Psoas muscle (tissue), 8 donors: ENCODE measurements around the gene SYTL5. TPM values are rescaled to one million over a fixed set of nuclear protein-coding genes. Genes with fewer than 3 reads are reported as not detected.

Experiments used
- ATAC-seq, 4 donors: fragments of 200-7000 bp; cut with Tn5 transposase; one replicate each; pipeline ENCODE4 v1.9.1; 2020; ENCODE audit warnings: moderate library complexity in 3 of 4, mild to moderate bottlenecking in 2 of 4
- DNase-seq, 2 donors: peaks; one replicate each; pipeline ENCODE4 v3.0.0-alpha.2; 2020
- H3K27ac ChIP-seq: fragments of 200-600 bp; one replicate; pipeline ENCODE4 v1.8.0; 2022
- H3K27me3 ChIP-seq, 3 donors: fragments of 200-600 bp in 1 of 3; one replicate each; pipeline versions ENCODE4 v1.6.1 to v1.8.0; 2013 to 2022; ENCODE audit warnings: low read length in 2 of 3, mild to moderate bottlenecking in 2 of 3, moderate library complexity in 1 of 3; ENCODE audit not compliant: insufficient read depth in 3 of 3
- H3K36me3 ChIP-seq, 2 donors: fragments of 200-600 bp in 1 of 2; one replicate each; pipeline versions ENCODE4 v1.6.1 to v1.8.0; 2013 to 2022; ENCODE audit warnings: low read depth in 1 of 2, mild to moderate bottlenecking in 1 of 2, moderate library complexity in 1 of 2; ENCODE audit not compliant: insufficient read depth in 1 of 2
- H3K4me1 ChIP-seq: fragments of 200-600 bp; one replicate; pipeline ENCODE4 v1.8.0; 2022
- H3K4me3 ChIP-seq: fragments of 200-600 bp; one replicate; pipeline ENCODE4 v1.8.0; 2022; ENCODE audit warnings: mild to moderate bottlenecking
- H3K9me3 ChIP-seq: fragments of 200-600 bp; one replicate; pipeline ENCODE4 v1.8.0; 2022
- CTCF ChIP-seq: fragments of 200-600 bp; IDR thresholded peaks from one replicate; pipeline ENCODE4 v1.8.0; 2022; ENCODE audit warnings: antibody characterized with exemption
- WGBS, 3 donors: extraction: QIAGEN DNeasy Blood & Tissue Kit; methylation state at CpG; one replicate each; pipeline versions ENCODE4 v1.1.6 to v1.1.7; 2013; 5-methylcytosine and 5-hydroxymethylcytosine counted together
- intact Hi-C, 2 donors: fragments of 100-400 bp; cut with DNase I; formaldehyde crosslinking; loops; one replicate each; pipeline versions ENCODE4 v1.11.0 to v1.14.2; 2022
- polyA plus RNA-seq, 3 donors: library from polyadenylated mRNA; stranded (reverse); fragments of 200-250 nt; gene quantifications; one replicate each; pipeline ENCODE4 v1.2.3, GENCODE V29; 2013
- total RNA-seq, 4 donors: library from RNA; stranded (reverse); fragmentation: NEBNext Ultra II Directional in 2 of 4; extraction: Animal tissue kit (Norgen Biotek cat#: 25700) in 2 of 4; gene quantifications; one replicate each; pipeline versions ENCODE4 v1.2.1 to v1.2.4, GENCODE V29; 2021 to 2023
- donor health status: healthy with polysubstance abuse.
- donor health status: DM: no; HTN: no; CAD: no; lungs with moderate emphysema.
- donor health status: Bipolar disorder and iron deficiency.
- donor health status: healthy.
- donor health status: DM: yes; HTN: yes; CAD: no.
- donor health status: DM: no; HTN: no; CAD: no.
- donor health status: DM: no; HTN: no; CAD: no.
- donor health status: DM: yes; HTN: yes; CAD: no.

Gene SYTL5
- total and polyA plus RNA-seq, 7 donors = 0.01 TPM; not detected in 6

GRCh38 chrX:38050806-38051205 lies 44.5 kb downstream of the SYTL5 start:
- Histone ChIP-seq H3K9me3 (no peaks in the 10 kb centered on the region), H3K4me1 (no peaks in the 10 kb centered on the region), H3K27ac (no peak overlapping the region), H3K27me3 (peaks cover 0 to 5% (median 0%) of the 10 kb centered on the region in 3 donors), H3K36me3 (no peaks in the 10 kb centered on the region), H3K4me3 (no peak overlapping the region)
- WGBS, 3 donors = 26 to 59% (median 57%) methylated on average over 1 of the region's 1 CpG
- ATAC-seq (no peak), DNase-seq (no peak)
- TF ChIP-seq CTCF = no peak
- intact Hi-C loops = no loop called here

GRCh38 chrX:38052096-38052495 lies 45.7 kb downstream of the SYTL5 start:
- Histone ChIP-seq H3K27ac (no peak overlapping the region), H3K27me3 (peaks cover 0 to 5% (median 0%) of the 10 kb centered on the region in 3 donors), H3K4me1 (no peaks in the 10 kb centered on the region), H3K9me3 (no peaks in the 10 kb centered on the region), H3K4me3 (no peak overlapping the region), H3K36me3 (no peaks in the 10 kb centered on the region)
- WGBS, 3 donors = 70 to 92% (median 92%) methylated on average over 1 of the region's 1 CpG
- DNase-seq = no peak
- no peak for TF ChIP-seq CTCF
- ATAC-seq = no peak
- intact Hi-C loops = no loop called here

- no peaks in the 10 kb centered on the region for H3K36me3 ChIP-seq
- no peak overlapping the region for H3K27ac ChIP-seq
- intact Hi-C loops = no loop called here
- DNase-seq = no peak
- peaks cover 0 to 5% (median 0%) of the 10 kb centered on the region in 3 donors for H3K27me3 ChIP-seq
- H3K4me3 ChIP-seq = no peak overlapping the region
- ATAC-seq = no peak
- H3K4me1 ChIP-seq = no peaks in the 10 kb centered on the region
- TF ChIP-seq CTCF = no peak
- H3K9me3 ChIP-seq = no peaks in the 10 kb centered on the region
- 43 to 50% (median 47%) methylated on average over 4 of the region's 4 CpGs for WGBS, 3 donors
Measured at GRCh38 chrX:38055170-38055847, 49.0 kb downstream of the SYTL5 start.

- DNase-seq (no peak), ATAC-seq (no peak)
- Histone ChIP-seq H3K4me3 (no peak overlapping the region), H3K9me3 (no peaks in the 10 kb centered on the region), H3K27me3 (no peaks in the 10 kb centered on the region), H3K4me1 (no peaks in the 10 kb centered on the region), H3K36me3 (no peaks in the 10 kb centered on the region), H3K27ac (no peak overlapping the region)
- WGBS, 3 donors = 35 to 61% (median 47%) methylated on average over 2 of the region's 2 CpGs
- intact Hi-C loops = no loop called here
- no peak for TF ChIP-seq CTCF
Measured at GRCh38 chrX:38060331-38060878, 54.1 kb downstream of the SYTL5 start.
